Activated naive CD8-positive, alpha-beta T cell treated with anti-CD3 and anti-CD28 coated beads for 36 hours (primary cell): Measurements from ENCODE around the gene PRCD. TPM values are rescaled to one million over a fixed set of nuclear protein-coding genes. Genes with fewer than 3 reads are reported as not detected.
"Not testable (repeated sequence)": the region's sequence is repeated elsewhere in the genome, so short reads cannot be mapped to it uniquely, and the experiment has no call there.

Experiments used
- DNase-seq: peaks from one replicate; pipeline ENCODE4 v3.0.0; 2021
- H3K27ac Mint-ChIP-seq: one replicate; pipeline ENCODE4 v1.8.0; 2022; ENCODE audit warnings: mild to moderate bottlenecking, moderate library complexity, mixed read lengths
- H3K27me3 Mint-ChIP-seq: one replicate; pipeline ENCODE4 v1.8.0; 2022; ENCODE audit warnings: mild to moderate bottlenecking, mixed read lengths
- H3K36me3 Mint-ChIP-seq: one replicate; pipeline ENCODE4 v1.8.0; 2021; ENCODE audit warnings: mild to moderate bottlenecking, mixed read lengths
- H3K4me1 Mint-ChIP-seq: one replicate; pipeline ENCODE4 v1.8.0; 2021; ENCODE audit warnings: mixed read lengths
- H3K4me3 Mint-ChIP-seq: one replicate; pipeline ENCODE4 v1.8.0; 2022; ENCODE audit warnings: mild to moderate bottlenecking, moderate library complexity, mixed read lengths
- H3K9me3 Mint-ChIP-seq: one replicate; pipeline ENCODE4 v1.8.0; 2022; ENCODE audit warnings: mixed read lengths
- total RNA-seq, 2 experiments: library from RNA; stranded (reverse); gene quantifications; one replicate each; pipeline ENCODE4 v1.2.3, GENCODE V29; 2021

PRCD gene
- total RNA-seq, 2 experiments from 2014 or later, result 0.36 to 0.66 TPM

GRCh38 chr17:76515274-76515949 lies 24.4 kb upstream of the PRCD start:
- no peaks in the 10 kb centered on the region for H3K9me3 Mint-ChIP-seq
- DNase-seq, result peak; percentile 79
- H3K4me1 Mint-ChIP-seq, result peaks cover 34% of the 10 kb centered on the region
- H3K4me3 Mint-ChIP-seq, result peak overlapping the region; percentile 65
- no peaks in the 10 kb centered on the region for H3K27me3 Mint-ChIP-seq
- no peaks in the 10 kb centered on the region for H3K36me3 Mint-ChIP-seq
- peak overlapping the region; percentile 91 for H3K27ac Mint-ChIP-seq

DNA sequence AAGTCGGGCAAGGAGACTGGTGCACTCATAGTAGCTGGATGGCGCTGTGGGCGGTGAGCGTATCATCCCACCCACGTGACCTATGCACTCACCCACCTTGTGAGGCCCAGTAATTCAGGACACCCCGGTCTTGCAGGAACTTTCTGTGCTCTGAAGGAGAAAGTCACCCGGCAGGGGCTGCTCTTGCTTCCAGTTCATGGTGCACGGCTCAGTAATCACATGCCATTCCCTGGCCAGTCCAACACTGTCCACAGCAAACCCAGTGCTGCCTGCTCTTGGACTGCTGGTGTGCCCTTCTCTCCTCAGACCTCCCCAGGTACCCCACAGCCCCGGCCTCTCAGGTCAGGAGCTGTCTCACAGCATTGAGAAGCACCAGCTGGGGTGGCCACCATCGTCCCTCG lies 22.2 kb upstream of the PRCD start:
- no peak for DNase-seq
- H3K9me3 Mint-ChIP-seq, result no peaks in the 10 kb centered on the region
- H3K27me3 Mint-ChIP-seq, result no peaks in the 10 kb centered on the region
- no peaks in the 10 kb centered on the region for H3K36me3 Mint-ChIP-seq
- no peak overlapping the region for H3K4me3 Mint-ChIP-seq
- no peak overlapping the region for H3K27ac Mint-ChIP-seq
- peaks cover 34% of the 10 kb centered on the region for H3K4me1 Mint-ChIP-seq

- Mint-ChIP-seq H3K27me3 (no peaks in the 10 kb centered on the region), H3K4me3 (no peak overlapping the region), H3K4me1 (peaks cover 31% of the 10 kb centered on the region), H3K36me3 (no peaks in the 10 kb centered on the region), H3K9me3 (no peaks in the 10 kb centered on the region), H3K27ac (no peak overlapping the region)
- no peak for DNase-seq
These were observed 20.5 kb upstream of the PRCD start for GRCh38 chr17:76519048-76519966.

- H3K36me3 Mint-ChIP-seq, result no peaks in the 10 kb centered on the region
- H3K4me1 Mint-ChIP-seq, result peaks cover 17% of the 10 kb centered on the region
- H3K9me3 Mint-ChIP-seq, result no peaks in the 10 kb centered on the region
- H3K27ac Mint-ChIP-seq, result no peak overlapping the region
- no peak for DNase-seq
- H3K4me3 Mint-ChIP-seq, result no peak overlapping the region
- H3K27me3 Mint-ChIP-seq, result no peaks in the 10 kb centered on the region
These were observed 18.6 kb upstream of the PRCD start for GRCh38 chr17:76521262-76521661.

DNA sequence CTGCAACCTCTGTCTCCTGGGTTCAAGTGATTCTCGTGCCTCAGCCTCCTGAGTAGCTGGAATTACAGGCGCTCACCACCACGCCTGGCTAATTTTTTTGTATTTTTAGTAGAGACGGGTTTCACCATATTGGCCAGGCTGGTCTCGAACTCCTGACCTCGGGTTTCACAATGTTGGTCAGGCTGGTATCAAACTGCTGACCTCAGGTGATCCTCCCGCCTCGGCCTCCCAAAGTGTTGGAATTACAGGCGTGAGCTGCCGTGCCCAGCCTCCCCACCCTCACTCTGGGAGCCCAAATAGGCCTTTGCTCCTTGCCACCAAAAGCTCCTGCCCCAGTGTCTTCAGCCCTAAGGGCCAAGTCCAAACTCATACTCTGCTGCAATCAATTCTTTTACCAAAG lies 18.2 kb upstream of the PRCD start:
- peaks cover 14% of the 10 kb centered on the region for H3K4me1 Mint-ChIP-seq
- H3K36me3 Mint-ChIP-seq, H3K27me3 Mint-ChIP-seq, DNase-seq, H3K9me3 Mint-ChIP-seq, H3K27ac Mint-ChIP-seq, H3K4me3 Mint-ChIP-seq: not testable (repeated sequence)

DNA sequence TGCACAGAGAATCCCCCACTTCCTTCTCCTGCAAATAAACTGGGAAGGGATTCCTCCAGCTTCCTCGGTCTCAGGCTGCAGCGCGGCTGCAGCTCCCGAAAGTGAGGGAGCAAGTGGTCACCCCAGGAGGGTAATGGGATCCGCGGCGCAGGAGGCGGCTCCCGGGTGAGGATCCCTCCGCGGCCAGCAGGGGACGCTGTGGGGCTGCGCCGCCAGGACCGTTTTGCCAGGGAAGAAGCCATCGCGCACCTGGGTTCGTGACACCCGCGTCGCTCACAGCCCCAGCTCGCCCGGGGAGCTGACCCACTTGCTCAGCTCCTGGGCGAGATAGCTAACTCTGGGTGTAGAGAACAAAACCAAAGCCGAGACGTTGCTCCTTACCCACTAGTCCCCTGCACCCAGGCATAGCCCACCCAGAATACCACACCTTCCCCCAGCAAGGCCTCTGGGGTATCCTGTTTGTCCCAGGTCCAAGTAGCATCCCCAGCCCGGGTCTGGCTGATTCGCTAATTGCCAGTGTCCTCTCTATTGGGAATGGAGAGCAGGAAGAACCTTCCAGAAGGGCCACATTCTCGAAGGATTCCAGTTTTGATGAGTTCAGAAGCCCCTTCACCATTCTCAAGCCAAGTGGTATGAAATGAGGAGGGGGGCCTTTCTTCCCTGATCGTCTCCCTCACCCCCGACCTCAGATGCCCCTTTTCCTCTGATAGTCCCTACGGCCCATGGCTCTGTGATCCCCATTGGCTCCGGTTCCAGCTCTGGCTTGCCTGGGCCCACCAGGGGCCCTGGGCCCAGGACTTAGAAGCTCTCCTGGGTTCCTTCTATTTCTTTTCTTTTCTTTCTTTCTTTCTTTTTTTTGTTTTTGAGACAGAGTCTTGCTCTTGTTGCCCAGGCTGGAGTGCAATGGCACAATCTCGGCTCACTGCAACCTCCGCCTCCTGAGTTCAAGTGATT lies 16.5 kb upstream of the PRCD start:
- H3K27ac Mint-ChIP-seq, result no peak overlapping the region
- H3K36me3 Mint-ChIP-seq, result no peaks in the 10 kb centered on the region
- H3K4me3 Mint-ChIP-seq, result no peak overlapping the region
- peaks cover 16% of the 10 kb centered on the region for H3K4me1 Mint-ChIP-seq
- no peaks in the 10 kb centered on the region for H3K27me3 Mint-ChIP-seq
- DNase-seq, result peak; percentile 83
- no peaks in the 10 kb centered on the region for H3K9me3 Mint-ChIP-seq

DNA sequence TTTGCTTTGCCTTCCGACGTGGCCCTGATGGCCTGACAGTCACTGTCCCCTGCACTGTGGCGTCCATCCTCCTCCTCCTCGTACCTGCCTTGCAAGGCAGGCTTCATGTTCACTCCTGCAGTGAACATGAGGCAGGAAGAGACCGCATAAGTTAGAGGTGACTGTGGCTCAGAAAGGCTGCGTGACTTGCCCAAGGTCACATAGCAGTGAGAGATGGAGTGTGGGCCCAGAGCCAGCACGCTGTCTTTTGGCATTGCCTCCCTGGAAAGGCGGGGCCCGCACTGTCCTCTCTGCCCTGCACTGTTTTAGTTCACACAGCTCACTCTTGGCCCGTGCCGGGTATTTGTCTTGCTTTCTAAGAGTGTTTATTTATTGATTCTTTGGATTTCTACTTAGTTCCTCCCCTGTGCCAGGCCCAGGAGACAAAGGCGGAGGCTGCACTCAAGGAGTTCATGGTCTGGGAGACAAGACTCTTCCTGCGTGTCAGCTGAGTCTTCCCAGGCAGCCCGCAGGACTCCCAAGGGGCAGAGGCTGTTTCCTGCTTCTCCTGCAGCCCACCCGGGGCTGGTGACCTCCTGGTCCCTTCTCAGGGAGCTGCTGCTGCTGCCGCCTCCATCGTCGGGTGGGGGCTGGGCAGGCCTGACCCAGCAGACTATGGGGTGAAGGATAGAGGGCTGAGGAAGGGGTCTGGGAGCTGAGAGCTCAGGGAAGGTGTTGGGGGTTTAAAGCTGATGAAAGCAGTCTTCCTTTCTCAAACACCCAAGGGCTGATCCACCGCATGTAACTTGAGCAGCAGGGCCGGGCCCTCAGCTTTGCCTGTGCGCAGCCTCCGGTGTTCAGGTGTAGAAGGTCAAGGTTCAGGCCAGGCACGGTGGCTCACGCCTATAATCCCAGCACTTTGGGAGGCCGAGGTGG lies 15.0 kb upstream of the PRCD start:
- Mint-ChIP-seq H3K9me3 (no peaks in the 10 kb centered on the region), H3K27ac (no peak overlapping the region), H3K4me1 (peaks cover 18% of the 10 kb centered on the region), H3K27me3 (no peaks in the 10 kb centered on the region), H3K36me3 (no peaks in the 10 kb centered on the region), H3K4me3 (no peak overlapping the region)
- DNase-seq, result no peak

GRCh38 chr17:76525513-76525833 lies 14.4 kb upstream of the PRCD start:
- H3K27me3 Mint-ChIP-seq, H3K9me3 Mint-ChIP-seq, H3K4me3 Mint-ChIP-seq, H3K27ac Mint-ChIP-seq, DNase-seq, H3K36me3 Mint-ChIP-seq: not testable (repeated sequence)
- H3K4me1 Mint-ChIP-seq, result peaks cover 23% of the 10 kb centered on the region

GRCh38 chr17:76527016-76527415 lies 12.8 kb upstream of the PRCD start:
- H3K27me3 Mint-ChIP-seq, H3K9me3 Mint-ChIP-seq, H3K36me3 Mint-ChIP-seq, DNase-seq: not testable (repeated sequence)
- Mint-ChIP-seq H3K4me1 (peaks cover 27% of the 10 kb centered on the region), H3K27ac (peak overlapping the region; percentile 2), H3K4me3 (peak overlapping the region; percentile 0)

GRCh38 chr17:76527430-76528111 lies 12.3 kb upstream of the PRCD start:
- Mint-ChIP-seq H3K27ac (peak overlapping the region; percentile 2), H3K4me3 (peak overlapping the region; percentile 57), H3K4me1 (peaks cover 27% of the 10 kb centered on the region), H3K27me3 (no peaks in the 10 kb centered on the region), H3K9me3 (no peaks in the 10 kb centered on the region), H3K36me3 (no peaks in the 10 kb centered on the region)
- DNase-seq, result peak; percentile 46

DNA sequence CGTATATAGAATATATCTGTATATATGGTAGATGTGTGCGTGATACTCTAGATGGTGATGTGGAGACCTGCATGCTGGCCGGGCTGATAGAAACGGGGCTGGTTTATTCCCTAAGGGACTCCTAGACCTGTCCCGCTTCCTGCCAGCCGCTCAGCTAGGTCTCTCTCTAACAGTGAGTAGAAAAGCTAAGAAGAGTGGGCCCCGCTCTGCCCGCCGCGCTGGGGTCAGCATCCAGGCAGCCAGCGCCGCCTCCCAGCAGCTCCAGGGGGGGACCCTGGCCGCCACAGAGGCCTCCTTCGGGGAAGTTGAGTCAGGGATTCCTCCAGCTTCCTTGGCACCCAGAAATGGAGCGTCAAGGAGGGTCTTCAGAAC lies 11.7 kb upstream of the PRCD start:
- peak overlapping the region; percentile 72 for H3K27ac Mint-ChIP-seq
- no peaks in the 10 kb centered on the region for H3K27me3 Mint-ChIP-seq
- peaks cover 26% of the 10 kb centered on the region for H3K4me1 Mint-ChIP-seq
- no peak for DNase-seq
- H3K9me3 Mint-ChIP-seq, result no peaks in the 10 kb centered on the region
- no peaks in the 10 kb centered on the region for H3K36me3 Mint-ChIP-seq
- peak overlapping the region; percentile 63 for H3K4me3 Mint-ChIP-seq

DNA sequence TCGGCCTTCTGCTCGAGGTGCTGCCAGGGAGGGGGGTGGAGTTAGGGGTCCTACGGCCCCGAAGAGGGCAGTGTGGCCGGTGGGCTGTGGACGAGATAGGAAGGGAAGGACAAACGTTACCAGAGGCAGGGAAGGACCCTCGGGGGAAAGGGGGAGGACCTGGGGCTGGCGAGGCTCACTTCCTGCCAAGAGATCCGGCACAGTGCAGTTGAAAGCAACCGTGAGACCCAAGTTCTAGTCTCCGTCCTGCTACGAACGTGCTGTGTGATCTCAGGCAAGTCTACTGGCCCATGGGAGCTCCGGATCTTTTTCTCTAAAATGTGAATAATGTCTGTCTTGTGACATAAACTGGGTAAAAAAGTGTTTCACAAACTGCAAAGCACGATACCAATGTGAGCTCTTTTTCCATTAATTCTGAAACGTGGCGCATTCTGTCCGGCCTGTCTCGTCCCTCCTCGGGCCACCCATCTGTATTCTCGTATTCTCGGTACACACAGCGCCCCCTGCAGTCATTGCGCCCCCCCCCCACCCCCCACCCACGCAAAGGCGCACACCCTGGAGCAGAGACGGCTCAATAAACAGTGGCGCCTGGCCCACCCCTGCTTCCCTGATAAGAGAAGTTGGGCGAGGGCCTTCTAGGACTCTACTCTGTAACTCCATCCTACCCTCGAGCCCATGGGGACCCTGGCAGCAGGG lies 11.2 kb upstream of the PRCD start:
- Mint-ChIP-seq H3K27me3 (no peaks in the 10 kb centered on the region), H3K4me3 (peak overlapping the region; percentile 63), H3K4me1 (peaks cover 25% of the 10 kb centered on the region), H3K9me3 (no peaks in the 10 kb centered on the region), H3K36me3 (no peaks in the 10 kb centered on the region), H3K27ac (peak overlapping the region; percentile 64)
- no peak for DNase-seq
